ENCODE measurements around the gene SLC26A11. TPM values are rescaled to one million over a fixed set of nuclear protein-coding genes. Genes with fewer than 3 reads are reported as not detected.

SLC26A11 gene
- total and polyA plus RNA-seq, 2 of the 13 experiments (the other 11 are each of a cell fraction or from before 2014, with no cell fraction given) = 8.7 to 13.2 TPM

DNA sequence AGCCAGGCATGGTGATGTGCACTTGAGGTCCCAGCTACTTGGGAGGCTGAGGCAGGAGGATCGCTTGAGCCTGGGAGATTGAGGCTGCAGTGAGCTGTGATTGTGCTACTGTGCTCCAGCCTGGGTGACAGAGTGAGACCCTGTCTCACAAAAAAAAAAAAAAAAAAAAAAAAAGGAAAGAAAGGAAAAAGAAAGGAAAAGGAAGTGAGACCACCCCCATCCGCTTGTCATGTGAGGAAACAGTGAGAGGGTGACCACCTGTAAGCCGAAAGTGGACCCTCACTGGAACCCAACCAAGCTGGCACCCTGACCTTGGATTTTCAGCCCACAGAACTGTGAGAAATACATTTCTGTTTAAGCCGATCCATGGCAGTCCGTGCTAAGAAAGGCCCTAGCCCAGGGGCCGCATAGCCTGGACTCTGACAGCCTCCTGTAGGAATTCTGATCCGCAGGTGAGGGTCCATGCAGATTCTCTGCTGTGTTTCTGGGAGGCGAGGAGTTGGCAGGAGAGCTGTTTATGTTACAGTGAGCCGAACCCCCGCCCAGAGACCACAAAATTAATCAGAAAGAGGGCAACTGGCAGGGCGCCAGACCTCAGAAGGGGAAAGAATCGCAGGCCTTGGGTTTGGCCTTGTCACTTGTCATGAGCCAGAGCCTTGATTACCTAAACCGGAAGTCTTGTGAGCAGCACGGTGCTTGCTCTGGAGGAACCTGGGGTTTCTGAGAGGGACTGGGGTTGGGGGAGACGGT is 1.0 kb upstream of the SLC26A11 start (continued):
- TF ChIP-seq MTF1 (CRISPR knock-in tag; IDR thresholded peaks at IDR 0.05) = no peak
- TF ChIP-seq, protein P1, sequence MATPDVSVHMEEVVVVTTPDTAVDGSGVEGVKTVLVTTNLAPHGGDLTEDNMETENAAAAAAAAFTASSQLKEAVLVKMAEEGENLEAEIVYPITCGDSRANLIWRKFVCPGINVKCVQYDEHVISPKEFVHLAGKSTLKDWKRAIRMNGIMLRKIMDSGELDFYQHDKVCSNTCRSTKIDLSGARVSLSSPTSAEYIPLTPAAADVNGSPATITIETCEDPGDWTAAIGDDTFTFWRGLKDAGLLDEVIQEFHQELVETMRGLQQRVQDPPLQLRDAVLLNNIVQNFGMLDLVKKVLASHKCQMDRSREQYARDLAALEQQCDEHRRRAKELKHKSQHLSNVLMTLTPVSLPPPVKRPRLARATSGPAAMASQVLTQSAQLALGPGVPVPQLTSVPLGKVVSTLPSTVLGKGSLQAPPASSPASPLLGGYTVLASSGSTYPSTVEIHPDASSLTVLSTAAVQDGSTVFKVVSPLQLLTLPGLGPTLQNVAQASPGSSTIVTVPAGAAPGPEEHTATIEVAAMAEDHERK (CRISPR knock-in tag; IDR thresholded peaks at IDR 0.05; ENCODE audit: low read depth) = no peak
- TF ChIP-seq, protein P2, sequence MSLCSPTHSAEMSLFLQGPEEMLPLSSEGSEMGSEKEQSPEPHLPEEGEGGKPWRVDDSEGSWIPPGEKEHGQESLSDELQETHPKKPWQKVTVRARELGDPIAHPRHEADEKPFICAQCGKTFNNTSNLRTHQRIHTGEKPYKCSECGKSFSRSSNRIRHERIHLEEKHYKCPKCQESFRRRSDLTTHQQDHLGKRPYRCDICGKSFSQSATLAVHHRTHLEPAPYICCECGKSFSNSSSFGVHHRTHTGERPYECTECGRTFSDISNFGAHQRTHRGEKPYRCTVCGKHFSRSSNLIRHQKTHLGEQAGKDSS (CRISPR knock-in tag; IDR thresholded peaks at IDR 0.05; ENCODE audit: borderline replicate concordance, low read depth) = no peak
- TF ChIP-seq ZNF788 (CRISPR knock-in tag; IDR thresholded peaks at IDR 0.05; ENCODE audit: borderline replicate concordance) = peak; percentile 62; the same call in 1 of the 2 replicates
- TF ChIP-seq ZBTB38 (CRISPR knock-in tag; IDR thresholded peaks at IDR 0.05) = 0 out of 2 replicates have a peak, but pooled peaks have one; percentile 37
- no peak for TF ChIP-seq STAT5B (CRISPR knock-in tag; IDR thresholded peaks at IDR 0.05)
- TF ChIP-seq, protein P3, sequence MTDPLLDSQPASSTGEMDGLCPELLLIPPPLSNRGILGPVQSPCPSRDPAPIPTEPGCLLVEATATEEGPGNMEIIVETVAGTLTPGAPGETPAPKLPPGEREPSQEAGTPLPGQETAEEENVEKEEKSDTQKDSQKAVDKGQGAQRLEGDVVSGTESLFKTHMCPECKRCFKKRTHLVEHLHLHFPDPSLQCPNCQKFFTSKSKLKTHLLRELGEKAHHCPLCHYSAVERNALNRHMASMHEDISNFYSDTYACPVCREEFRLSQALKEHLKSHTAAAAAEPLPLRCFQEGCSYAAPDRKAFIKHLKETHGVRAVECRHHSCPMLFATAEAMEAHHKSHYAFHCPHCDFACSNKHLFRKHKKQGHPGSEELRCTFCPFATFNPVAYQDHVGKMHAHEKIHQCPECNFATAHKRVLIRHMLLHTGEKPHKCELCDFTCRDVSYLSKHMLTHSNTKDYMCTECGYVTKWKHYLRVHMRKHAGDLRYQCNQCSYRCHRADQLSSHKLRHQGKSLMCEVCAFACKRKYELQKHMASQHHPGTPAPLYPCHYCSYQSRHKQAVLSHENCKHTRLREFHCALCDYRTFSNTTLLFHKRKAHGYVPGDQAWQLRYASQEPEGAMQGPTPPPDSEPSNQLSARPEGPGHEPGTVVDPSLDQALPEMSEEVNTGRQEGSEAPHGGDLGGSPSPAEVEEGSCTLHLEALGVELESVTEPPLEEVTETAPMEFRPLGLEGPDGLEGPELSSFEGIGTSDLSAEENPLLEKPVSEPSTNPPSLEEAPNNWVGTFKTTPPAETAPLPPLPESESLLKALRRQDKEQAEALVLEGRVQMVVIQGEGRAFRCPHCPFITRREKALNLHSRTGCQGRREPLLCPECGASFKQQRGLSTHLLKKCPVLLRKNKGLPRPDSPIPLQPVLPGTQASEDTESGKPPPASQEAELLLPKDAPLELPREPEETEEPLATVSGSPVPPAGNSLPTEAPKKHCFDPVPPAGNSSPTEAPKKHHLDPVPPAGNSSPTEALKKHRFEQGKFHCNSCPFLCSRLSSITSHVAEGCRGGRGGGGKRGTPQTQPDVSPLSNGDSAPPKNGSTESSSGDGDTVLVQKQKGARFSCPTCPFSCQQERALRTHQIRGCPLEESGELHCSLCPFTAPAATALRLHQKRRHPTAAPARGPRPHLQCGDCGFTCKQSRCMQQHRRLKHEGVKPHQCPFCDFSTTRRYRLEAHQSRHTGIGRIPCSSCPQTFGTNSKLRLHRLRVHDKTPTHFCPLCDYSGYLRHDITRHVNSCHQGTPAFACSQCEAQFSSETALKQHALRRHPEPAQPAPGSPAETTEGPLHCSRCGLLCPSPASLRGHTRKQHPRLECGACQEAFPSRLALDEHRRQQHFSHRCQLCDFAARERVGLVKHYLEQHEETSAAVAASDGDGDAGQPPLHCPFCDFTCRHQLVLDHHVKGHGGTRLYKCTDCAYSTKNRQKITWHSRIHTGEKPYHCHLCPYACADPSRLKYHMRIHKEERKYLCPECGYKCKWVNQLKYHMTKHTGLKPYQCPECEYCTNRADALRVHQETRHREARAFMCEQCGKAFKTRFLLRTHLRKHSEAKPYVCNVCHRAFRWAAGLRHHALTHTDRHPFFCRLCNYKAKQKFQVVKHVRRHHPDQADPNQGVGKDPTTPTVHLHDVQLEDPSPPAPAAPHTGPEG (CRISPR knock-in tag; IDR thresholded peaks at IDR 0.05) = no peak
- TF ChIP-seq ZFP62 (CRISPR knock-in tag; IDR thresholded peaks at IDR 0.05) = no peak
- no peak for TF ChIP-seq JUN (CRISPR knock-in tag; IDR thresholded peaks at IDR 0.05)
- TF ChIP-seq PAX8 (CRISPR knock-in tag; IDR thresholded peaks at IDR 0.05; ENCODE audit: borderline replicate concordance) = no peak
- no peak for TF ChIP-seq ZNF607 (CRISPR knock-in tag; IDR thresholded peaks at IDR 0.05; ENCODE audit: borderline replicate concordance)
- TF ChIP-seq GATA4 (IDR thresholded peaks at IDR 0.05; ENCODE audit: borderline replicate concordance, low read depth) = no peak
- no peak for TF ChIP-seq ZMYM2 (CRISPR knock-in tag; IDR thresholded peaks at IDR 0.05)
- TF ChIP-seq HDAC2 (CRISPR knock-in tag; IDR thresholded peaks at IDR 0.05) = no peak
- TF ChIP-seq KLF11 (CRISPR knock-in tag; IDR thresholded peaks at IDR 0.05) = no peak
- TF ChIP-seq MIER2 (CRISPR knock-in tag; IDR thresholded peaks at IDR 0.05) = no peak
- TF ChIP-seq ZSCAN29 (CRISPR knock-in tag; conservative IDR thresholded peaks at IDR 0.05) = 0 out of 2 replicates have a peak, but pooled peaks have one; percentile 1
- no peak for TF ChIP-seq EED (CRISPR knock-in tag; IDR thresholded peaks at IDR 0.05)
- TF ChIP-seq, protein P4, sequence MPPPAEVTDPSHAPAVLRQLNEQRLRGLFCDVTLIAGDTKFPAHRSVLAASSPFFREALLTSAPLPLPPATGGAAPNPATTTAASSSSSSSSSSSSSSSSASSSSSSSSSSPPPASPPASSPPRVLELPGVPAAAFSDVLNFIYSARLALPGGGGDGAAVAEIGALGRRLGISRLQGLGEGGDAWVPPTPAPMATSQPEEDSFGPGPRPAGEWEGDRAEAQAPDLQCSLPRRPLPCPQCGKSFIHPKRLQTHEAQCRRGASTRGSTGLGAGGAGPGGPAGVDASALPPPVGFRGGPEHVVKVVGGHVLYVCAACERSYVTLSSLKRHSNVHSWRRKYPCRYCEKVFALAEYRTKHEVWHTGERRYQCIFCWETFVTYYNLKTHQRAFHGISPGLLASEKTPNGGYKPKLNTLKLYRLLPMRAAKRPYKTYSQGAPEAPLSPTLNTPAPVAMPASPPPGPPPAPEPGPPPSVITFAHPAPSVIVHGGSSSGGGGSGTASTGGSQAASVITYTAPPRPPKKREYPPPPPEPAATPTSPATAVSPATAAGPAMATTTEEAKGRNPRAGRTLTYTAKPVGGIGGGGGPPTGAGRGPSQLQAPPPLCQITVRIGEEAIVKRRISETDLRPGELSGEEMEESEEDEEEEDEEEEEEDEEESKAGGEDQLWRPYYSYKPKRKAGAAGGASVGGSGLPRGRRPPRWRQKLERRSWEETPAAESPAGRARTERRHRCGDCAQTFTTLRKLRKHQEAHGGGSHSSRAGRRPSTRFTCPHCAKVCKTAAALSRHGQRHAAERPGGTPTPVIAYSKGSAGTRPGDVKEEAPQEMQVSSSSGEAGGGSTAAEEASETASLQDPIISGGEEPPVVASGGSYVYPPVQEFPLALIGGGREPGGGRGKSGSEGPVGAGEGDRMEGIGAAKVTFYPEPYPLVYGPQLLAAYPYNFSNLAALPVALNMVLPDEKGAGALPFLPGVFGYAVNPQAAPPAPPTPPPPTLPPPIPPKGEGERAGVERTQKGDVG (CRISPR knock-in tag; IDR thresholded peaks at IDR 0.05; ENCODE audit: borderline replicate concordance) = no peak

Data from HepG2 (cell line).